H9 (cell line): ENCODE data around the gene ABCA12. TPM values are rescaled to one million over a fixed set of nuclear protein-coding genes. Genes with fewer than 3 reads are reported as not detected.

Source experiments
- DNase-seq: peaks from one replicate; pipeline ENCODE4 v3.0.0-alpha.2; 2017
- H2AFZ ChIP-seq: one replicate; pipeline ENCODE4 v1.6.1; 2013; ENCODE audit warnings: mild to moderate bottlenecking, low read length, control low read depth, moderate library complexity
- H2AK5ac ChIP-seq: 2 replicates; pipeline ENCODE4 v1.6.1; 2013; ENCODE audit warnings: low read length, control low read depth, mixed read lengths; ENCODE audit not compliant: insufficient read length
- H2BK120ac ChIP-seq: one replicate; pipeline ENCODE4 v1.6.1; 2013; ENCODE audit warnings: low read depth, mild to moderate bottlenecking, low read length, control low read depth, inconsistent platforms; ENCODE audit not compliant: poor library complexity, severe bottlenecking
- H2BK12ac ChIP-seq: 2 replicates; pipeline ENCODE4 v1.6.1; 2013; ENCODE audit warnings: low read length, control low read depth, mixed read lengths, low read depth; ENCODE audit not compliant: insufficient read length
- H2BK15ac ChIP-seq: 2 replicates; pipeline ENCODE4 v1.6.1; 2013; ENCODE audit warnings: low read depth, low read length, control low read depth
- H2BK20ac ChIP-seq: one replicate; pipeline ENCODE4 v1.6.1; 2013; ENCODE audit warnings: low read depth, mild to moderate bottlenecking, low read length, control low read depth, inconsistent platforms; ENCODE audit not compliant: poor library complexity, severe bottlenecking
- H2BK5ac ChIP-seq: 2 replicates; pipeline ENCODE4 v1.6.1; 2013; ENCODE audit warnings: low read length, control low read depth, mixed read lengths; ENCODE audit not compliant: insufficient read length
- H3K14ac ChIP-seq: 2 replicates; pipeline ENCODE4 v1.6.1; 2013; ENCODE audit warnings: low read length, control low read depth; ENCODE audit not compliant: insufficient read depth
- H3K18ac ChIP-seq: 2 replicates; pipeline ENCODE4 v1.6.1; 2013; ENCODE audit warnings: low read depth, mild to moderate bottlenecking, mixed read lengths, low read length, control low read depth; ENCODE audit not compliant: insufficient read length
- H3K23ac ChIP-seq: 2 replicates; pipeline ENCODE4 v1.6.1; 2013; ENCODE audit warnings: low read length, control low read depth, mixed read lengths, low read depth; ENCODE audit not compliant: insufficient read length
- H3K23me2 ChIP-seq: 2 replicates; pipeline ENCODE4 v1.6.1; 2013; ENCODE audit warnings: low read depth, mild to moderate bottlenecking, mixed read lengths, low read length, control low read depth; ENCODE audit not compliant: insufficient read length, poor library complexity, severe bottlenecking
- H3K27ac ChIP-seq: 2 replicates; pipeline ENCODE4 v1.5.1; 2013; ENCODE audit warnings: low read length, control low read depth, mixed read lengths, low read depth; ENCODE audit not compliant: insufficient read length
- H3K27me3 ChIP-seq: 2 replicates; pipeline ENCODE4 v1.6.1; 2013; ENCODE audit warnings: low read length, control low read depth, inconsistent platforms; ENCODE audit not compliant: insufficient read depth
- H3K4ac ChIP-seq: 2 replicates; pipeline ENCODE4 v1.6.1; 2013; ENCODE audit warnings: low read depth, mild to moderate bottlenecking, control low read depth, inconsistent platforms, low read length, moderate library complexity
- H3K4me1 ChIP-seq: 2 replicates; pipeline ENCODE4 v1.6.1; 2013; ENCODE audit warnings: low read length, control low read depth, inconsistent platforms; ENCODE audit not compliant: insufficient read depth
- H3K4me2 ChIP-seq: 2 replicates; pipeline ENCODE4 v1.6.1; 2013; ENCODE audit warnings: low read length, control low read depth, mixed read lengths; ENCODE audit not compliant: insufficient read length, insufficient read depth
- H3K56ac ChIP-seq: 2 replicates; pipeline ENCODE4 v1.6.1; 2013; ENCODE audit warnings: low read depth, mild to moderate bottlenecking, mixed read lengths, low read length, control low read depth; ENCODE audit not compliant: insufficient read length
- H3K79me1 ChIP-seq: 2 replicates; pipeline ENCODE4 v1.6.1; 2013; ENCODE audit warnings: low read depth, mild to moderate bottlenecking, moderate library complexity, low read length, control low read depth, inconsistent platforms; ENCODE audit not compliant: insufficient read depth, poor library complexity, severe bottlenecking
- H3K79me2 ChIP-seq: 2 replicates; pipeline ENCODE4 v1.6.1; 2013; ENCODE audit warnings: low read length, control low read depth, inconsistent platforms; ENCODE audit not compliant: insufficient read depth
- H3K9ac ChIP-seq: 2 replicates; pipeline ENCODE4 v1.6.1; 2013; ENCODE audit warnings: low read length, control low read depth, mixed read lengths; ENCODE audit not compliant: insufficient read length; ENCODE audit errors: extremely low read depth
- H3K9me3 ChIP-seq: one replicate; pipeline ENCODE4 v1.6.1; 2013; ENCODE audit warnings: low read depth, low read length, inconsistent platforms; ENCODE audit not compliant: control insufficient read depth
- H3T11ph ChIP-seq: one replicate; pipeline ENCODE4 v1.6.1; 2013; ENCODE audit warnings: mild to moderate bottlenecking, low read length, control low read depth, inconsistent platforms
- H4K20me1 ChIP-seq: one replicate; pipeline ENCODE4 v1.6.1; 2013; ENCODE audit not compliant: control insufficient read depth, insufficient read length, insufficient read depth
- H4K5ac ChIP-seq: 2 replicates; pipeline ENCODE4 v1.6.1; 2013; ENCODE audit warnings: low read depth, mild to moderate bottlenecking, mixed read lengths, low read length, control low read depth; ENCODE audit not compliant: insufficient read length
- H4K8ac ChIP-seq: replicated peaks from 2 replicates; pipeline ENCODE4 v1.6.1; 2013; ENCODE audit warnings: low read length, control low read depth, mixed read lengths, low read depth; ENCODE audit not compliant: insufficient read length
- H4K91ac ChIP-seq: 2 replicates; pipeline ENCODE4 v1.6.1; 2013; ENCODE audit warnings: low read depth, mild to moderate bottlenecking, moderate library complexity, mixed read lengths, low read length, control low read depth; ENCODE audit not compliant: insufficient read length
- H3K27ac Mint-ChIP-seq, 3 experiments: 2 replicates in 2 of 3; 3 replicates in 1 of 3; pipeline ENCODE4 v1.8.0; 2020 to 2021; ENCODE audit warnings: mixed read lengths in 3 of 3, mild to moderate bottlenecking in 1 of 3, moderate library complexity in 1 of 3
- H3K27me3 Mint-ChIP-seq: 2 replicates; pipeline ENCODE4 v1.8.0; 2021; ENCODE audit warnings: low read depth, mild to moderate bottlenecking, moderate library complexity, mixed read lengths
- H3K36me3 Mint-ChIP-seq, 3 experiments: 2 replicates in 2 of 3; 3 replicates in 1 of 3; pipeline ENCODE4 v1.8.0; 2020 to 2021; ENCODE audit warnings: low read depth in 3 of 3, mixed read lengths in 3 of 3; ENCODE audit not compliant: insufficient read depth in 1 of 3
- H3K4me1 Mint-ChIP-seq, 2 experiments: 2 replicates each; pipeline ENCODE4 v1.8.0; 2020; ENCODE audit warnings: mixed read lengths in 2 of 2
- H3K4me3 Mint-ChIP-seq, 2 experiments: 2 replicates in 1 of 2; 3 replicates in 1 of 2; pipeline ENCODE4 v1.8.0; 2020 to 2021; ENCODE audit warnings: mild to moderate bottlenecking in 2 of 2, mixed read lengths in 2 of 2, moderate library complexity in 1 of 2
- H3K9me3 Mint-ChIP-seq, 2 experiments: 2 replicates in 1 of 2; 3 replicates in 1 of 2; pipeline ENCODE4 v1.8.0; 2020; ENCODE audit warnings: mild to moderate bottlenecking in 2 of 2, mixed read lengths in 2 of 2, moderate library complexity in 1 of 2
- WGBS: extraction: QIAGEN DNeasy Blood & Tissue Kit; methylation state at CpG from one replicate; pipeline ENCODE4 v1.1.7; 2013; ENCODE audit warnings: missing lambda C conversion rate, low lambda C conversion rate, mixed read lengths; ENCODE audit not compliant: insufficient read length; ENCODE audit errors: extremely low coverage; 5-methylcytosine and 5-hydroxymethylcytosine counted together
- total RNA-seq: library from RNA; stranded (reverse); gene quantifications from 2 replicates; pipeline ENCODE4 v1.2.1, GENCODE V29; 2021
- TF ChIP-seq, protein P1 (sequence below): fragments of 200-600 bp; sonication (generic); conservative IDR thresholded peaks from 3 replicates; pipeline ENCODE4 v1.8.0; 2021; ENCODE audit warnings: antibody characterized with exemption, mild to moderate bottlenecking

ABCA12 gene
- total RNA-seq, 1 experiment from 2014 or later: not detected

- Histone ChIP-seq H3K23ac (no peak overlapping the region), H3K9ac (no peak overlapping the region)
These were observed 33.4 kb upstream of the ABCA12 start for GRCh38 chr2:215171796-215172195.

More at GRCh38 chr2:215171796-215172195, 33.4 kb upstream of the ABCA12 start:
- Histone ChIP-seq H3K79me2 (no peaks in the 10 kb centered on the region), H3K79me1 (no peaks in the 10 kb centered on the region), H3K27me3 (no peaks in the 10 kb centered on the region), H2BK5ac (no peak overlapping the region), H2AFZ (no peak overlapping the region), H3K18ac (no peak overlapping the region), H3K56ac (no peak overlapping the region), H2BK120ac (no peak overlapping the region), H2BK20ac (no peak overlapping the region), H3K4ac (no peak overlapping the region), H3K27ac (no peak overlapping the region), H4K20me1 (no peaks in the 10 kb centered on the region), H2AK5ac (no peak overlapping the region), H3K9me3 (no peaks in the 10 kb centered on the region), H2BK15ac (no peak overlapping the region), H4K8ac (no peak overlapping the region), H3K4me1 (no peaks in the 10 kb centered on the region), H2BK12ac (no peak overlapping the region), H4K5ac (no peak overlapping the region), H3K4me2 (no peak overlapping the region), H3K14ac (no peak overlapping the region), H3T11ph (no peak overlapping the region), H4K91ac (no peak overlapping the region), H3K23me2 (no peaks in the 10 kb centered on the region)
- WGBS: no CpG with 5 or more reads among the region's 4 CpGs
- H3K27ac Mint-ChIP-seq: no peak overlapping the region
- no peak for DNase-seq
- TF ChIP-seq, protein P1, sequence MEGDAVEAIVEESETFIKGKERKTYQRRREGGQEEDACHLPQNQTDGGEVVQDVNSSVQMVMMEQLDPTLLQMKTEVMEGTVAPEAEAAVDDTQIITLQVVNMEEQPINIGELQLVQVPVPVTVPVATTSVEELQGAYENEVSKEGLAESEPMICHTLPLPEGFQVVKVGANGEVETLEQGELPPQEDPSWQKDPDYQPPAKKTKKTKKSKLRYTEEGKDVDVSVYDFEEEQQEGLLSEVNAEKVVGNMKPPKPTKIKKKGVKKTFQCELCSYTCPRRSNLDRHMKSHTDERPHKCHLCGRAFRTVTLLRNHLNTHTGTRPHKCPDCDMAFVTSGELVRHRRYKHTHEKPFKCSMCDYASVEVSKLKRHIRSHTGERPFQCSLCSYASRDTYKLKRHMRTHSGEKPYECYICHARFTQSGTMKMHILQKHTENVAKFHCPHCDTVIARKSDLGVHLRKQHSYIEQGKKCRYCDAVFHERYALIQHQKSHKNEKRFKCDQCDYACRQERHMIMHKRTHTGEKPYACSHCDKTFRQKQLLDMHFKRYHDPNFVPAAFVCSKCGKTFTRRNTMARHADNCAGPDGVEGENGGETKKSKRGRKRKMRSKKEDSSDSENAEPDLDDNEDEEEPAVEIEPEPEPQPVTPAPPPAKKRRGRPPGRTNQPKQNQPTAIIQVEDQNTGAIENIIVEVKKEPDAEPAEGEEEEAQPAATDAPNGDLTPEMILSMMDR: no peak
- no peaks in the 10 kb centered on the region for H3K9me3 Mint-ChIP-seq
- H3K4me1 Mint-ChIP-seq: peaks cover 0 to 3% of the 10 kb centered on the region in 2 experiments; a peak in 1 of 4 replicates
- no peaks in the 10 kb centered on the region for H3K27me3 Mint-ChIP-seq
- no peak overlapping the region for H3K4me3 Mint-ChIP-seq
- no peaks in the 10 kb centered on the region for H3K36me3 Mint-ChIP-seq
